ENCODE data around the gene SMYD3.

GRCh38 chr1:246459221-246459620 lies 47.9 kb downstream of the SMYD3 start:
- TF ChIP-seq ZFP69B (tag by site-specific recombination; IDR thresholded peaks at IDR 0.05) (no peak), ZNF155 (tag by site-specific recombination; IDR thresholded peaks at IDR 0.05) (no peak), ZNF239 (tag by site-specific recombination; IDR thresholded peaks at IDR 0.05) (no peak), ZNF214 (tag by site-specific recombination; IDR thresholded peaks at IDR 0.05; ENCODE audit: borderline replicate concordance) (no peak), SETDB1 (IDR thresholded peaks at IDR 0.05; ENCODE audit: insufficient read length, low read length) (no peak)
- TF ChIP-seq, protein P1, sequence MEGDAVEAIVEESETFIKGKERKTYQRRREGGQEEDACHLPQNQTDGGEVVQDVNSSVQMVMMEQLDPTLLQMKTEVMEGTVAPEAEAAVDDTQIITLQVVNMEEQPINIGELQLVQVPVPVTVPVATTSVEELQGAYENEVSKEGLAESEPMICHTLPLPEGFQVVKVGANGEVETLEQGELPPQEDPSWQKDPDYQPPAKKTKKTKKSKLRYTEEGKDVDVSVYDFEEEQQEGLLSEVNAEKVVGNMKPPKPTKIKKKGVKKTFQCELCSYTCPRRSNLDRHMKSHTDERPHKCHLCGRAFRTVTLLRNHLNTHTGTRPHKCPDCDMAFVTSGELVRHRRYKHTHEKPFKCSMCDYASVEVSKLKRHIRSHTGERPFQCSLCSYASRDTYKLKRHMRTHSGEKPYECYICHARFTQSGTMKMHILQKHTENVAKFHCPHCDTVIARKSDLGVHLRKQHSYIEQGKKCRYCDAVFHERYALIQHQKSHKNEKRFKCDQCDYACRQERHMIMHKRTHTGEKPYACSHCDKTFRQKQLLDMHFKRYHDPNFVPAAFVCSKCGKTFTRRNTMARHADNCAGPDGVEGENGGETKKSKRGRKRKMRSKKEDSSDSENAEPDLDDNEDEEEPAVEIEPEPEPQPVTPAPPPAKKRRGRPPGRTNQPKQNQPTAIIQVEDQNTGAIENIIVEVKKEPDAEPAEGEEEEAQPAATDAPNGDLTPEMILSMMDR (tag by site-specific recombination; IDR thresholded peaks at IDR 0.05): no peak
